GM10266 (cell line): ENCODE data around the gene NOX5.

Experiments
- DNase-seq: peaks from one replicate; pipeline ENCODE4 v3.0.0; 2012; ENCODE audit errors: extremely low spot score
- TF ChIP-seq, protein P1 (sequence below): IDR thresholded peaks from 2 replicates; pipeline ENCODE4 v1.5.1; 2012; ENCODE audit warnings: mild to moderate bottlenecking, low read depth; ENCODE audit not compliant: control insufficient read depth, insufficient read depth; ENCODE audit errors: missing control alignments

NOX5 gene

GRCh38 chr15:68991723-68992122, 22.8 kb upstream of the NOX5 start:
- TF ChIP-seq, protein P1, sequence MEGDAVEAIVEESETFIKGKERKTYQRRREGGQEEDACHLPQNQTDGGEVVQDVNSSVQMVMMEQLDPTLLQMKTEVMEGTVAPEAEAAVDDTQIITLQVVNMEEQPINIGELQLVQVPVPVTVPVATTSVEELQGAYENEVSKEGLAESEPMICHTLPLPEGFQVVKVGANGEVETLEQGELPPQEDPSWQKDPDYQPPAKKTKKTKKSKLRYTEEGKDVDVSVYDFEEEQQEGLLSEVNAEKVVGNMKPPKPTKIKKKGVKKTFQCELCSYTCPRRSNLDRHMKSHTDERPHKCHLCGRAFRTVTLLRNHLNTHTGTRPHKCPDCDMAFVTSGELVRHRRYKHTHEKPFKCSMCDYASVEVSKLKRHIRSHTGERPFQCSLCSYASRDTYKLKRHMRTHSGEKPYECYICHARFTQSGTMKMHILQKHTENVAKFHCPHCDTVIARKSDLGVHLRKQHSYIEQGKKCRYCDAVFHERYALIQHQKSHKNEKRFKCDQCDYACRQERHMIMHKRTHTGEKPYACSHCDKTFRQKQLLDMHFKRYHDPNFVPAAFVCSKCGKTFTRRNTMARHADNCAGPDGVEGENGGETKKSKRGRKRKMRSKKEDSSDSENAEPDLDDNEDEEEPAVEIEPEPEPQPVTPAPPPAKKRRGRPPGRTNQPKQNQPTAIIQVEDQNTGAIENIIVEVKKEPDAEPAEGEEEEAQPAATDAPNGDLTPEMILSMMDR = no peak
- DNase-seq = no peak

GRCh38 chr15:68992696-68993095, 21.8 kb upstream of the NOX5 start:
- DNase-seq = no peak
- TF ChIP-seq, protein P1 = no peak

DNA sequence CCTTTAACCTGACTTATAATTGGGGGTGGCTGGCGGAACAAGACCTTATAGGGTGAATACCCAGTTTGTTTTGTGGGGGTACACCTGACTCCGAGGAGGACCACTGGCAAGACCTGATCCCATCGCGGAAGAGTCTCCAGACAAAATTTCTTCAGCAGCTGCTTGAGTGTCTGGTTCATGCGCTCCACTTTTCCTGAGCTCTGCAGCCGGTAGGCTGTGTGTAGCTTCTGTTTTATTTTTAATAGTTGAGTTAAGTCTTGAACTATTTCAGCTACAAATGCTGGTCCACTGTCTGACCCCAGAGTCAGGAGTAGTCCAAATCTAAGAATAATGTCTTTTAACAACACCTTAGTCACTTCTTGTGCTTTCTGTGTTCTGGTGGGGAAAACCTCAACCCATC, 21.2 kb upstream of the NOX5 start:
- no peak for DNase-seq

GRCh38 chr15:68994149-68994548, 20.3 kb upstream of the NOX5 start:
- TF ChIP-seq, protein P1 = no peak
- no peak for DNase-seq

More for the DNA sequence above, 21.2 kb upstream of the NOX5 start:
- TF ChIP-seq, protein P1 = no peak

- DNase-seq = no peak
- TF ChIP-seq, protein P1 = no peak
These were observed 19.3 kb upstream of the NOX5 start for GRCh38 chr15:68994981-68995761.

DNA sequence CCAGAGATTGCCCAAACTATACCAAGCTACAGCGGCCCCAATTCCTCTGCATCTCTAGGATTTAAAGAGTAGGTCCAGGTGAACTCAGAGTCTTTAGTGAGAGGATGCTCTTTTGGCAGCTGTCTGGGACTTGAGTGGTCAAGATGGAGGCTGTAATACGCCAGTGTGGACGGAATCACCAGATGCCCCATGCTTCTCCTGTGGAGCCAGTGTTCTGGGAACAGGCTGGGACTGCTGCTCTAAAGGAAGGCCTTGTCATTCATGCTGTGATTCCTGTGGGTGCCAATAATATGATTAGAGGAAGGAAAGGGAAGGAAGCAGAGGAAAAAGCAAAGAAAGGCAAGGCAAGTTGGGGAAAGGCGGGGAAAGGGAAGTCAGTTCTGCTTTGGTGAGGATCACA, 17.4 kb upstream of the NOX5 start:
- TF ChIP-seq, protein P1 = no peak
- no peak for DNase-seq

DNA sequence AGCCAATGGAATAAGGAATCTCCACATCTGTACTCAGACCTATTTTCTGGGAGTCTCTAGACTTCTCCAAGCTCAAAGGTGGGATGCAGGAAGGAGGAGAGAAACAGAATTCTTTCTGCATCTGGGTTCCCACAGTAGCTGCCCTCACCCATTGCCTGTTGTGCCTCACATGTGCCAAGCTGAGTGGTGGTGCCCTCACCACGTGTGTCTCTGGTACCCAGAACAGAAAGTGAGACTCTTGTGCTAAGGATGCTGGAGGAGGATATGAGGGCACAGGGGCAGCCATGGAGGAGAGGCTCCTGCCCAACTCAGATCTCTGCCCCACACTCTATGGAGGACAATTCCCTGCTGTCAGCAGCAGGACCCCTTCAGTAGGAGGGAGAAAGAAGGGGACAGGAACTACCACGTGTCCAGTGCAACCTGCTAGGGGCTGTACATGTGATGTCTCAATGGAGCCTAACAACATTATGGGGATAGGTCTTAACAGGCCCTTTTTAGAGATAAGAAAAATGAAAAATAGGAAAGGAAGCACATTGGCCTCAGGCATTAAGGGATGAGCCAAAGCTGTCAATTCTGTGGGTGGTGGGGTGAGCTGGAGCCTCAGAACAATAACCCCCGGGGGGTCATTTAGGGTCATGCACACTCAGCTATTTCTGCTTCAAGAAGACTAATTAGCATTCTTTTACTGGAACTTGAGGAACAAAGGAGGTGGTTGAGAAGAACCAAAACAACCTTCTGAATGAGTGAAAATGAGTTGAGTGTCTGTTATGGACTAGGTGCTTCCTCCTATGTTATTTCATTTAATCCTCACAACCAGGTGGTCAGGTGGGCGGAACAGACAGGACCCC, 16.3 kb upstream of the NOX5 start:
- no peak for DNase-seq
- TF ChIP-seq, protein P1 = no peak
